Natural killer cell treated with Interleukin-12 subunit alpha and Interleukin-12 subunit beta and Interleukin-15 and Interleukin-18, amount 100 ng/mL, for 72 hours (primary cell): Measurements from ENCODE around the gene SLC13A4. TPM values are rescaled to one million over a fixed set of nuclear protein-coding genes. Genes with fewer than 3 reads are reported as not detected.
A peak's percentile ranks its signal among the peaks of the same experiment; 100 is the strongest.
"Not testable (repeated sequence)": the region's sequence is repeated elsewhere in the genome, so short reads cannot be mapped to it uniquely, and the experiment has no call there.

Experiments used
- ATAC-seq, 2 donors: fragments of 150-1000 bp; cut with Tn5 transposase in 1 of 2; sonication (Bioruptor Pico), chemical (Tn5 transposase) in 1 of 2; 2 replicates each; pipeline ENCODE4 v1.10.0; 2021
- DNase-seq: peaks from one replicate; pipeline ENCODE4 v3.0.0; 2022; ENCODE audit warnings: low spot score
- H3K27ac Mint-ChIP-seq, 2 donors: 1 replicate in 1 of 2; 2 replicates in 1 of 2; pipeline ENCODE4 v1.8.0; 2022; ENCODE audit warnings: mixed read lengths in 2 of 2, mild to moderate bottlenecking in 1 of 2, moderate library complexity in 1 of 2
- H3K27me3 Mint-ChIP-seq, 2 donors: 1 replicate in 1 of 2; 2 replicates in 1 of 2; pipeline ENCODE4 v1.8.0; 2022; ENCODE audit warnings: mixed read lengths in 2 of 2
- H3K36me3 Mint-ChIP-seq: one replicate; pipeline ENCODE4 v1.8.0; 2022; ENCODE audit warnings: mixed read lengths
- H3K4me1 Mint-ChIP-seq, 2 donors: 1 replicate in 1 of 2; 2 replicates in 1 of 2; pipeline ENCODE4 v1.8.0; 2022; ENCODE audit warnings: low read depth in 2 of 2, mixed read lengths in 2 of 2, mild to moderate bottlenecking in 1 of 2
- H3K4me3 Mint-ChIP-seq: one replicate; pipeline ENCODE4 v1.8.0; 2022; ENCODE audit warnings: mixed read lengths
- H3K9me3 Mint-ChIP-seq: 2 replicates; pipeline ENCODE4 v1.8.0; 2022; ENCODE audit warnings: mixed read lengths
- total RNA-seq, 2 donors: library from RNA; stranded (reverse); gene quantifications; one replicate each; pipeline ENCODE4 v1.2.3, GENCODE V29; 2022

Gene SLC13A4
- total RNA-seq, 2 donors from 2014 or later, result not detected

GRCh38 chr7:135667626-135668025 is 60.4 kb downstream of the SLC13A4 start:
- H3K27ac Mint-ChIP-seq, ATAC-seq, H3K36me3 Mint-ChIP-seq, H3K27me3 Mint-ChIP-seq, DNase-seq, H3K9me3 Mint-ChIP-seq, H3K4me3 Mint-ChIP-seq: not testable (repeated sequence)
- H3K4me1 Mint-ChIP-seq, result peaks cover 29 to 33% of the 10 kb centered on the region in 2 donors

GRCh38 chr7:135666846-135667245 is 61.1 kb downstream of the SLC13A4 start:
- Mint-ChIP-seq H3K27me3 (no peaks in the 10 kb centered on the region), H3K27ac (peak overlapping the region in 1 of 2 donors; percentile 50), H3K4me3 (no peak overlapping the region), H3K36me3 (peaks cover 5% of the 10 kb centered on the region), H3K9me3 (peaks cover 3% of the 10 kb centered on the region), H3K4me1 (peaks cover 32 to 36% of the 10 kb centered on the region in 2 donors)
- ATAC-seq (no peak), DNase-seq (no peak)

- no peak for DNase-seq
- Mint-ChIP-seq H3K4me1 (peaks cover 38 to 40% of the 10 kb centered on the region in 2 donors), H3K27ac (peak overlapping the region in 1 of 2 donors; percentile 50), H3K27me3 (no peaks in the 10 kb centered on the region), H3K9me3 (peaks cover 6% of the 10 kb centered on the region), H3K4me3 (no peak overlapping the region), H3K36me3 (peaks cover 5% of the 10 kb centered on the region)
- no peak for ATAC-seq
Observed at GRCh38 chr7:135666156-135666555, 61.8 kb downstream of the SLC13A4 start.

DNA sequence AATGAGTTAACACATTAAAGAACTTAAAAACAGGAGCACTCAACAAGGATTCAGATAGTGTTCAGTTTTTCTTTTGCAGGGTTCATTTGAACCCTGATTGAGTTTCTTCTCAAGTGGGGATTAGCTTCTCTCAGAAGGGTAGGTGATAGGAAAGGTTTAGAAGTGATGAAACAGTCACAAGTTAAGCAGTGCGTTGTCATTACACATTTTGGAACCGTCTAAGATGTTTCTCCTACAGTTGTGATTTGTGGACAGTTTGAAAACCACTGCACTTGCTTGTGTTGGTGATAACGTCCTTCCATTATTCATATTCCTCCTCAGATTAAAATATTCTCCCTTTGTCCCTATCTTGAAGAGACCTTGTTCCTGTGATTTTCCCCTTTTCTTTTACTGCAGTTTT is 62.9 kb downstream of the SLC13A4 start:
- H3K4me3 Mint-ChIP-seq, result no peak overlapping the region
- H3K27ac Mint-ChIP-seq, result peak overlapping the region; percentile 85 to 94
- H3K36me3 Mint-ChIP-seq, result peaks cover 5% of the 10 kb centered on the region
- DNase-seq, result no peak
- H3K9me3 Mint-ChIP-seq, result peaks cover 6% of the 10 kb centered on the region
- H3K27me3 Mint-ChIP-seq, result no peaks in the 10 kb centered on the region
- H3K4me1 Mint-ChIP-seq, result peaks cover 38 to 40% of the 10 kb centered on the region in 2 donors
- no peak for ATAC-seq

DNA sequence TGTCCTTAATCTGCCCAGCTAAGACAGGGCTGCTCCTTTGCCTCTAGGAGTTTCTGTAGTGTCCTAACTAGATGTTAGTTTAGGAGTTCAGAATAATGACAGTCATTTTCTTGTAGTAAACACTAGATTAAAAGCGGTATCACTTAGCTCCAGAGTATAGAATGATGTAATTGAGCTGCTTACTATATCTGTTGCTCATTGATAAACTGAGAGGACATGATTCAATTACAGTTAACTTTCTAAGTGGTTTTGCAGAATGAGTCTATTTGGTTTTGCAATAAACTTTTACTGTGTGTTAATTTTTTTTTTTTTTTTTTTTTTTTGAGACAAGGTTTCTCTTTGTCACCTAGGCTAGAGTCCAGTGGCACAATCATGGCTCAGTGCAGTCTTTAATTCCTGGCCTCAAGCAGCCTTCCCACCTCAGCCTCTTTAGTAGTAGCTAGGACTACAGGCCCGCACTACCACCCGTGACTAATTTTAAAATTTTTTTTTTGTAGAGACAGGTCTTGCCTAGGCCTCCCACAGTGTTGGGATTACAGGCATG is 63.9 kb downstream of the SLC13A4 start:
- peaks cover 5% of the 10 kb centered on the region for H3K36me3 Mint-ChIP-seq
- DNase-seq, result no peak
- H3K27ac Mint-ChIP-seq, result peak overlapping the region; percentile 85 to 94
- peak; percentile 51 to 52 for ATAC-seq
- peak overlapping the region; percentile 84 for H3K4me3 Mint-ChIP-seq
- peaks cover 6% of the 10 kb centered on the region for H3K9me3 Mint-ChIP-seq
- peaks cover 37 to 38% of the 10 kb centered on the region in 2 donors for H3K4me1 Mint-ChIP-seq
- peaks cover 0 to 2% of the 10 kb centered on the region in 2 donors for H3K27me3 Mint-ChIP-seq

DNA sequence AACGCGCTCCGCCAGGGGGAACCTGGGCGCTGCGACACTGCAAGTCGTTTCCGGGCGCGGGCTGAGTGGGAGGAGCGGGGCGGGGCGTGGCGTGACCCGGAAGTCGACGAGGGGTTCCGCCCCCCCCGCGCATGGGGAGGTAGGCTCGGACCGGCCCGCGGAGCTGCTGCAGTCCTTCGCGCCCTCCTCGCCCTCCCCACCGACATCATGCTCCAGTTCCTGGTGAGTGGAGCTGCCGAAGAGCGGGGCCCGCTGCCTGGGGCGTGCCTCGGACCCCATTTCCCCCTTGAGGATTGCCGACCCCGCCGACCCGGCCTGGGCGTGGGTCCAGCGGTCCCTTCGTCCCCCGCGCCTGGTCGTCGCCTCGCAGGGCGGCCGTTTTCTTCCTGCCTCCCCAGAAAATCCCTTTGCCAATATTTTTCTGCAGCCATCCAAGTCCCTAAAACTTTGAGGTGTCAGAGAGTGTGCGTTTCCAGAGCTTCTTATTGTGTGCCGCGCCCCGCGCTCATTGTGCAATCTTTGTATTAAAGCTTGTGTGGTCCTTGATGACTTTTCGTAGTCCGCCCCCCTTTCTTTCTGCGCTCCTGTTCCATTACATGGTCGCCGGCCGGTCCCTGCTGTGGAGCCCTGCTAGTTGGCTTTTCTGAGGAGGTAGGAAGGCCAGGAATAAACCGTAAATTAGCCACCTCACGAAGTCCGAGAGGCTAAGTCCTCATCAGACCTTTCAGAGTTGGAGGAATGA is 65.4 kb downstream of the SLC13A4 start, which contains the start of gene STMP1:
Gene STMP1 (plus strand): TSS at position 142 of the 742 bp plus-strand sequence.
- Mint-ChIP-seq H3K4me1 (peaks cover 32 to 38% of the 10 kb centered on the region in 2 donors), H3K36me3 (peaks cover 5% of the 10 kb centered on the region)
- peak; percentile 97 to 99 for ATAC-seq

DNA sequence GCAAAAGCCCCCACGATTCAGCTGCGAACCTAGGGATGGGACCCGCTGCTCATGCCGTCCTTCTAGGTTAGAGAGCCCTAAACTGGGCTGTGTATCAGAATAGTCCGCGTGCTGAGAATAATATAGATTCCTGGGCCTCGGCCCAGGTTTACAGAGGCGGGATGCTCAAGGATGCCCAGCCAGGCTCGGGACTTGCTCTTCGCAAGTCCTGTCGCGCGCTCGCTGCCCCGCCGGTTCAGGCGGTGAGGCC is 65.9 kb downstream of the SLC13A4 start:
- ATAC-seq (no peak), DNase-seq (no peak)
- Mint-ChIP-seq H3K4me1 (peaks cover 32 to 38% of the 10 kb centered on the region in 2 donors), H3K36me3 (peaks cover 5% of the 10 kb centered on the region), H3K9me3 (peaks cover 4% of the 10 kb centered on the region), H3K27me3 (peaks cover 0 to 2% of the 10 kb centered on the region in 2 donors), H3K4me3 (peak overlapping the region; percentile 100), H3K27ac (peak overlapping the region; percentile 94 to 95)

More for the DNA sequence above, 65.4 kb downstream of the SLC13A4 start, which contains the start of gene STMP1:
- peak within 1 kb of the TSS; percentile 100 for H3K4me3 Mint-ChIP-seq
- peaks cover 0 to 2% of the 10 kb centered on the region in 2 donors for H3K27me3 Mint-ChIP-seq
- peaks cover 4% of the 10 kb centered on the region for H3K9me3 Mint-ChIP-seq
- peak; percentile 97 for DNase-seq
- peak within 1 kb of the TSS; percentile 94 to 95 for H3K27ac Mint-ChIP-seq

GRCh38 chr7:135661311-135662122 is 66.5 kb downstream of the SLC13A4 start:
- H3K27ac Mint-ChIP-seq, result peak overlapping the region; percentile 94 to 95
- ATAC-seq (peak in 1 of 2 donors; percentile 16), DNase-seq (no peak)
- peaks cover 0 to 2% of the 10 kb centered on the region in 2 donors for H3K27me3 Mint-ChIP-seq
- H3K4me3 Mint-ChIP-seq, result peak overlapping the region; percentile 100
- H3K9me3 Mint-ChIP-seq, result peaks cover 4% of the 10 kb centered on the region
- peaks cover 5% of the 10 kb centered on the region for H3K36me3 Mint-ChIP-seq
- H3K4me1 Mint-ChIP-seq, result peaks cover 27 to 34% of the 10 kb centered on the region in 2 donors

DNA sequence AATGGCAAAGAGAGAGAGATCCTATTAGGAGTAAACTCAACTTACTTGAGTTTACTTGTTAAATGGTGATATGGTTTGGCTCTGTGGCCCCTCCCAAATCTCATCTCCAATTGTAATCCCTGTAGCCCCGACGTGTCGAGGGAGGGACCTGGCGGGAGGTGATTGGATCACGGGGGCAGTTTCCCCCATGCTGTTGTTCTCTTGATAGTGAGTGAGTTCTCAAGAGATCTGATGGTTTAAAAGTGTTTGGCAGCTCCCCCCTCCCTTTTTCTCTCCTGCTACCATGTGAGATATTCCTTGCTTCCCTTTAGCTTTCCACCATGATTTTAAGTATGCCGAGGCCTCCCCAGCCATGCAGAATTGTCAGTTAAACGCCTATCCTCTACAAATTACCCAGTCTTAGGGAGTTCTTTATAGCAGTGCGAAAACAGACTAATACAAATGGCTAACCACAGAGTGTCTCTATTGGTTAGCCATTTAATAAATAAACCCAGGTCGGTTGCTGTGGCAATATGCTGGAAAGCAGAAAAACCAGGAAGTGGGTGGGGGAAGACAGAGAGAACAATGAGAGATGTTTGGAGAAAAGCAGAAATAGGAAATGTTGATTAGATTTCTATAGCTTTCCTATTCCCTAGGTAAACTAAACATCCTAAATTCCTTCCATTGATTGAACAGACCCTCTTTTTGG is 68.7 kb downstream of the SLC13A4 start:
- ATAC-seq (no peak), DNase-seq (no peak)
- H3K9me3 Mint-ChIP-seq, result peaks cover 4% of the 10 kb centered on the region
- peaks cover 0 to 2% of the 10 kb centered on the region in 2 donors for H3K27me3 Mint-ChIP-seq
- H3K27ac Mint-ChIP-seq, result no peak overlapping the region
- H3K4me1 Mint-ChIP-seq, result peaks cover 16 to 20% of the 10 kb centered on the region in 2 donors
- H3K36me3 Mint-ChIP-seq, result peaks cover 5% of the 10 kb centered on the region
- H3K4me3 Mint-ChIP-seq, result no peak overlapping the region

GRCh38 chr7:135658564-135658963 is 69.4 kb downstream of the SLC13A4 start:
- H3K27me3 Mint-ChIP-seq, result peaks cover 0 to 2% of the 10 kb centered on the region in 2 donors

GRCh38 chr7:135653340-135654080 is 74.5 kb downstream of the SLC13A4 start:
- DNase-seq (no peak), ATAC-seq (no peak)
- no peaks in the 10 kb centered on the region for H3K9me3 Mint-ChIP-seq
- no peak overlapping the region for H3K4me3 Mint-ChIP-seq
- no peak overlapping the region for H3K27ac Mint-ChIP-seq
- no peaks in the 10 kb centered on the region for H3K27me3 Mint-ChIP-seq
- no peaks in the 10 kb centered on the region for H3K36me3 Mint-ChIP-seq
- H3K4me1 Mint-ChIP-seq, result no peaks in the 10 kb centered on the region

More at GRCh38 chr7:135658564-135658963, 69.4 kb downstream of the SLC13A4 start:
- Mint-ChIP-seq H3K4me1 (peaks cover 11 to 13% of the 10 kb centered on the region in 2 donors), H3K4me3 (no peak overlapping the region), H3K36me3 (peaks cover 5% of the 10 kb centered on the region), H3K27ac (no peak overlapping the region), H3K9me3 (peaks cover 4% of the 10 kb centered on the region)
- ATAC-seq (no peak), DNase-seq (no peak)

GRCh38 chr7:135650831-135651573 is 77.0 kb downstream of the SLC13A4 start:
- peak overlapping the region in 1 of 2 donors; percentile 36 for H3K27ac Mint-ChIP-seq
- H3K9me3 Mint-ChIP-seq, result no peaks in the 10 kb centered on the region
- DNase-seq (no peak), ATAC-seq (peak in 1 of 2 donors; percentile 62)
- no peaks in the 10 kb centered on the region for H3K27me3 Mint-ChIP-seq
- H3K36me3 Mint-ChIP-seq, result peaks cover 7% of the 10 kb centered on the region
- H3K4me1 Mint-ChIP-seq, result no peaks in the 10 kb centered on the region
- H3K4me3 Mint-ChIP-seq, result no peak overlapping the region
